OCI-LY1 (cell line): ENCODE results near the gene SRP72.

Experiments used
- H2AFZ ChIP-seq: fragments of 200-600 bp; sonication (generic), shearing (Covaris generic); 2 replicates; pipeline ENCODE4 v1.6.0; 2014; ENCODE audit warnings: antibody characterized with exemption, mild to moderate bottlenecking, low read length
- H3F3A ChIP-seq: fragments of 200-600 bp; sonication (generic), shearing (Covaris generic); 2 replicates; pipeline ENCODE4 v1.6.0; 2014; ENCODE audit warnings: mild to moderate bottlenecking, antibody characterized with exemption, low read length, moderate library complexity; ENCODE audit not compliant: insufficient read depth
- H3K27ac ChIP-seq: fragments of 200-600 bp; sonication (generic); 2 replicates; pipeline ENCODE4 v1.5.1; 2014; ENCODE audit warnings: low read length, mixed run types, mild to moderate bottlenecking, low read depth; ENCODE audit not compliant: poor library complexity, severe bottlenecking
- H3K27me3 ChIP-seq: fragments of 200-600 bp; sonication (generic); 2 replicates; pipeline ENCODE4 v1.6.0; 2014; ENCODE audit warnings: antibody characterized with exemption, mild to moderate bottlenecking, low read length, moderate library complexity; ENCODE audit not compliant: insufficient read depth
- H3K36me3 ChIP-seq: fragments of 200-600 bp; sonication (generic); 2 replicates; pipeline ENCODE4 v1.6.1; 2014; ENCODE audit warnings: mild to moderate bottlenecking, antibody characterized with exemption, low read length, moderate library complexity, mixed read lengths; ENCODE audit not compliant: insufficient read depth
- H3K4me1 ChIP-seq: fragments of 200-600 bp; sonication (generic); 2 replicates; pipeline ENCODE4 v1.5.1; 2014; ENCODE audit warnings: mild to moderate bottlenecking, low read length, moderate library complexity; ENCODE audit not compliant: insufficient read depth, severe bottlenecking
- H3K4me2 ChIP-seq: fragments of 200-600 bp; sonication (generic), shearing (Covaris generic); 2 replicates; pipeline ENCODE4 v1.6.1; 2014; ENCODE audit warnings: low read length
- H3K4me3 ChIP-seq: fragments of 200-600 bp; sonication (generic); 2 replicates; pipeline ENCODE4 v1.5.1; 2014; ENCODE audit warnings: low read length, low read depth, mild to moderate bottlenecking, mixed read lengths; ENCODE audit not compliant: poor library complexity, severe bottlenecking
- H3K79me2 ChIP-seq: fragments of 200-600 bp; shearing (Covaris generic); 2 replicates; pipeline ENCODE4 v1.6.1; 2016; ENCODE audit warnings: mixed run types, low read length, mixed read lengths; ENCODE audit not compliant: insufficient read depth
- H3K9ac ChIP-seq: fragments of 200-600 bp; sonication (generic), shearing (Covaris generic); 2 replicates; pipeline ENCODE4 v1.6.1; 2014; ENCODE audit warnings: mild to moderate bottlenecking, low read length, mixed read lengths
- H3K9me2 ChIP-seq: fragments of 200-600 bp; sonication (generic), shearing (Covaris generic); 2 replicates; pipeline ENCODE4 v1.6.1; 2014; ENCODE audit warnings: low read depth, mild to moderate bottlenecking, low read length, mixed read lengths
- H3K9me3 ChIP-seq: fragments of 200-600 bp; shearing (Covaris generic); 2 replicates; pipeline ENCODE4 v1.6.1; 2014; ENCODE audit warnings: low read length, mixed read lengths
- H4K20me1 ChIP-seq: fragments of 200-600 bp; sonication (generic), shearing (Covaris generic); 2 replicates; pipeline ENCODE4 v1.6.0; 2016; ENCODE audit warnings: mild to moderate bottlenecking, low read length; ENCODE audit not compliant: insufficient read depth
- EZH2 ChIP-seq: fragments of 200-600 bp; sonication (generic), shearing (Covaris generic); IDR thresholded peaks from 2 replicates; pipeline ENCODE4 v1.8.0; 2017; ENCODE audit warnings: borderline replicate concordance, mixed run types, mild to moderate bottlenecking, antibody characterized with exemption, low read length, moderate library complexity, mixed read lengths
- TF ChIP-seq, protein P1 (sequence below): fragments of 200-600 bp; sonication (generic), shearing (Covaris generic); IDR thresholded peaks from 2 replicates; pipeline ENCODE4 v1.5.1; 2017; ENCODE audit warnings: mild to moderate bottlenecking, antibody characterized with exemption, low read length, moderate library complexity, mixed read lengths

Gene SRP72

DNA sequence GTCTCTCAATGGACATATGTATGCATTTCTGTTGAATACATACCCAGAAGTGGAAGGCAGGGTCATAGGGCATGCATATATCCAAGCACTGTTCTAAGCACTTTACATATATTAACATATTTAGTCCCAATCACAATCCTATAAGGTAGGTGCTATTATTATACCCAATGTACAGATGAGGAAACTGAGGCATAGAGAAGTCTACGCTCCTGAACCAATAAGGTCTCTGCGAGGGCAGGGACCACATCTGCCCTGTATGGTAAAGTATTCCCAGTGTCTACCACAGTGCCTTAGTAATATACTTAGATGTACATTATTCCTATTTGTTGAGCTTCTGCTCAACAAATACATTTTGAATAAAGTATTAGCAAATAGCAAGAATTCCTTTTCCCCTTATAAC lies 37.2 kb upstream of the SRP72 start:
- Histone ChIP-seq H3K27ac (no peak overlapping the region), H3K9ac (no peak overlapping the region), H3K27me3 (no peaks in the 10 kb centered on the region), H2AFZ (no peak overlapping the region), H3F3A (no peaks in the 10 kb centered on the region), H3K9me2 (no peaks in the 10 kb centered on the region), H4K20me1 (peaks cover 5% of the 10 kb centered on the region), H3K4me3 (no peak overlapping the region), H3K79me2 (peaks cover 95% of the 10 kb centered on the region), H3K9me3 (no peaks in the 10 kb centered on the region; the same call in 1 of the 2 replicates), H3K4me2 (no peak overlapping the region), H3K36me3 (peaks cover 19% of the 10 kb centered on the region), H3K4me1 (peaks cover 38% of the 10 kb centered on the region)
- TF ChIP-seq, protein P1, sequence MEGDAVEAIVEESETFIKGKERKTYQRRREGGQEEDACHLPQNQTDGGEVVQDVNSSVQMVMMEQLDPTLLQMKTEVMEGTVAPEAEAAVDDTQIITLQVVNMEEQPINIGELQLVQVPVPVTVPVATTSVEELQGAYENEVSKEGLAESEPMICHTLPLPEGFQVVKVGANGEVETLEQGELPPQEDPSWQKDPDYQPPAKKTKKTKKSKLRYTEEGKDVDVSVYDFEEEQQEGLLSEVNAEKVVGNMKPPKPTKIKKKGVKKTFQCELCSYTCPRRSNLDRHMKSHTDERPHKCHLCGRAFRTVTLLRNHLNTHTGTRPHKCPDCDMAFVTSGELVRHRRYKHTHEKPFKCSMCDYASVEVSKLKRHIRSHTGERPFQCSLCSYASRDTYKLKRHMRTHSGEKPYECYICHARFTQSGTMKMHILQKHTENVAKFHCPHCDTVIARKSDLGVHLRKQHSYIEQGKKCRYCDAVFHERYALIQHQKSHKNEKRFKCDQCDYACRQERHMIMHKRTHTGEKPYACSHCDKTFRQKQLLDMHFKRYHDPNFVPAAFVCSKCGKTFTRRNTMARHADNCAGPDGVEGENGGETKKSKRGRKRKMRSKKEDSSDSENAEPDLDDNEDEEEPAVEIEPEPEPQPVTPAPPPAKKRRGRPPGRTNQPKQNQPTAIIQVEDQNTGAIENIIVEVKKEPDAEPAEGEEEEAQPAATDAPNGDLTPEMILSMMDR, result no peak
- TF ChIP-seq EZH2, result no peak

GRCh38 chr4:56433280-56433679 lies 34.1 kb upstream of the SRP72 start:
- Histone ChIP-seq H3K9me2 (no peaks in the 10 kb centered on the region), H3K9me3 (no peaks in the 10 kb centered on the region), H3K27me3 (no peaks in the 10 kb centered on the region), H3K4me2 (peak overlapping the region; percentile 85), H3F3A (no peaks in the 10 kb centered on the region), H3K9ac (peak overlapping the region; percentile 89), H3K36me3 (peaks cover 6% of the 10 kb centered on the region; the same call in 1 of the 2 replicates), H3K79me2 (peaks cover 86% of the 10 kb centered on the region), H3K4me3 (peak overlapping the region; percentile 96), H3K4me1 (peaks cover 33% of the 10 kb centered on the region), H3K27ac (no peak overlapping the region), H4K20me1 (peaks cover 5% of the 10 kb centered on the region), H2AFZ (no peak overlapping the region)
- no peak for TF ChIP-seq EZH2
- TF ChIP-seq, protein P1, result no peak

- Histone ChIP-seq H3K4me1 (peaks cover 43% of the 10 kb centered on the region), H4K20me1 (peaks cover 1% of the 10 kb centered on the region)
Measured at GRCh38 chr4:56434599-56435139, 32.7 kb upstream of the SRP72 start.

More at GRCh38 chr4:56434599-56435139, 32.7 kb upstream of the SRP72 start:
- no peaks in the 10 kb centered on the region for H3F3A ChIP-seq
- H2AFZ ChIP-seq, result no peak overlapping the region
- no peaks in the 10 kb centered on the region for H3K9me3 ChIP-seq
- TF ChIP-seq, protein P1, result no peak
- TF ChIP-seq EZH2, result no peak
- H3K27me3 ChIP-seq, result no peaks in the 10 kb centered on the region
- peaks cover 86% of the 10 kb centered on the region for H3K79me2 ChIP-seq
- H3K36me3 ChIP-seq, result peaks cover 12% of the 10 kb centered on the region; the same call in 1 of the 2 replicates
- peak overlapping the region; percentile 89 for H3K9ac ChIP-seq
- H3K27ac ChIP-seq, result peak overlapping the region; percentile 70
- H3K4me2 ChIP-seq, result peak overlapping the region; percentile 85
- peak overlapping the region; percentile 96 for H3K4me3 ChIP-seq
- no peaks in the 10 kb centered on the region for H3K9me2 ChIP-seq
